ENCODE measurements around the gene CCR1.
"Not testable (repeated sequence)": the region's sequence is repeated elsewhere in the genome, so short reads cannot be mapped to it uniquely, and the experiment has no call there.

The CCR1 gene

DNA sequence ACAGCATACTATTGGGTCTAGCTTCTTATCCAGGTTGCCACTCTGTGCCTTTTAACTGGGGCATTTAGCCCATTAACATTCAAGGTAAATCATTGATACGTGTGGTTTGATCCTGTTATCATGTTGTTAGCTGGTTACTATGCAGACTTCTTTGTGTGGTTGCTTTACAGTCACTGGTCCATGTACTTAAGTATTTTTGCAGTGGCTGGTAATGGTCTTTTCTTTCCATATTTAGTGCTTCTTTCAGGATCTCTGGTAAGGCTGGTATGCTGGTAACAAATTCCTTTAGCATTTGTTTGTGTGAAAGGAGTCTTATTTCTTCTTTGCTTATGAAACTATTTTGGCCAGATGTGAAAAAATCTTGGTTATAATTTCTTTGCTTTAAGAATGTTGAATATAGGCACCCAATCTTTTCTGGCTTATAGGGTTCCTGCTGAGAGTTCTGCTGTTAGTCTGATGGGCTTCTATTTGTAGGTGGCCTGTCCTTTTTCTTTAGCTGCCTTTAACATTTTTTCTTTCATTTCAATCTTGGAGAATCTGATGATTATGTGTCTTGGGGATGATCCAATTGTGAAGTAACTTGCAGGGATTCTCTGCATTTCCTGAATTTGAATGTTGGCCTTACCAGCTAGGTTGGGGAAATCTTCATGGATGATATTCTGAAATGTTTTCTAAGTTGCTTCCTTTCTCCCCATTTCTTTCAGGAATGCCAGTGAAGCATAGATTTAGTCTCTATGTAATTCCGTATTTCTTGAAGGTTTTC is 39.3 kb downstream of the CCR1 start:
- DNase-seq (ENCODE audit: low spot score), result no peak

DNA sequence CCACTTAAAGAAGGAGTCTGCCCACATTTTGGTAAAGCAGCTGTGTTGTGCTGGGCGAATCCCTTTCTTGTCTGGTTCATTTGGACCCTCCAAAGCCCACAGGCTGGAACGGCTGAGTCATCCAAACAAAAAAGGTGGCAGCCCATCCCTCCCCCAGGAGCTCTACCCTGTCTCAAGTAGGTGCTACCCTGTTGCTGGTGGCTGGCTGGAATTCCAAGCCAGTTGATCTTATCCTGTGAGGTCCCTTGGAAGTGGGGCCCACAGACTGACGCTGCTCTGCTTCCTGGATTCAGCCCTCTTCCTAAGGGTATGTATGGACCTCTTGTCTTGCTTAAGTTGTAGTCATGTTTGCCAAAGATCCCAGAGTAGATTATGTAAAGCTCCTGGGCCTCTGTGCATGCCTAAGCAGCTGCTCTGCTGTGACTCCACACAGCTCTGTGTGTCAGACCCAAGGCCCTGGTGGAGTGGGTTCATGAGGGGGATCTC is 44.5 kb downstream of the CCR1 start:
- no peak for DNase-seq (ENCODE audit: low spot score)

DNA sequence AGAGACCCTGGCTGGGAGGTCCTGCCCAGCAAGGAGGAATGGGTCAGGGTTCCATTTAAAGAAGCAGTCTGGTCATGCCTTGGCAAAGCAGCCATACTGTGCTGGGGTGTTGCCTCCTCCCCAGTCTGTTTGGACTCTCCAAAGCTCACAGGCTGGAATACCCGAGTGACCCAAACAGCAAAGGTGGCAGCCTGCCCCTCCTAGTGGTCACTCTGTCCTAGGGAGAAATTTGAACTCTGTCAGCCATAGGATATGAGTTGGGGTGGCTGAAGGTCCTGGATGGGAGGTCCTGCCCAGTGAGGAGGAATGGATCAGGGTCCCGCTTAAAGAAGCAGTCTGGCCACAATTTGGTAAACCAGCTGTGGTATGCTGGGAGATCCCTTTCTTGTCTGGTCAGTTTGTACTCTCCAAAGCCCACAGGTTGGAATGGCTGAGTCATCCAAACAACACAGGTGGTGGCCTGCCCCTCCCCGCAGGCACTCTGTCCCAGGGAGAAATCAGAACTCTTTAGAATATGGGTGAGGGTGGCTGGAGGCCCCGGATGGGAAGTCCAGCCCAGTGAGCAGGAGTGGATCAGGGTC is 45.0 kb downstream of the CCR1 start:
- DNase-seq (ENCODE audit: low spot score), result no peak

DNA sequence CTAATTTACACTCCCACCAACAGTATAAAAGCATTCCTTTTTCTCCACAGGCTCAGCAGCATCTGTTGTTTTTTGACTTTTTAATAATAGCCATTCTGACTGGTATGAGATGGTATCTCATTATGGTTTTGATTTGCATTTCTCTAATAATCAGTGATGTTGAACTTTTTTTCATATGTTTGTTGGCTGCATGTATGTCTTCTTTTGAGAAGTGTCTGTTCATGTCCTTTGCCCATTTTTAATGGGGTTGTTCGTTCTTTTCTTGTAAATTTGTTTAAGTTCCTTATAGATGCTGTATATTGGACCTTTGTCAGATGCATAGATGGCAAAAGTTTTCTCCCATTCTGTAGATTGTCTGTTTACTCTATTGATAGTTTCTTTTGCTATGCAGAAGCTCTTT is 50.4 kb downstream of the CCR1 start:
- not testable (repeated sequence) for DNase-seq (ENCODE audit: low spot score)

DNA sequence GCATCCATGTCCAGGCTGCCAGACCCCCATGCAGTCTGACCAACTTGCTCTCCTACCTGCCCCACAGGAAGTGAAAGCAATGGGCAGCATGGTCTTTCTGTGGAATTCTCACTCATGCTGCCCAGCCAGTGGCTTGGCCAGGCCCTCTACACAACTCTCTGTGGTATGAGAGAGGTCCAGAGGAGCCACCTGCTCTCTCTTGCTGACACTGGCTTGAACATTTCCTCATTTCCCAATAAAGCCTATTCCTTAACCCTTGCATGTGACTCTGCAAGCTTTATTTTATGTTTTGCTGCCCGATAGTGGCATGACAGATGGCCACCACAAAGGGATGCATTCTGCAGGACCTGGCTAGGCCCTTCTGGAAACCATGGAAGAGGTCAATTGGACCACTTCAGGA is 53.8 kb downstream of the CCR1 start:
- DNase-seq (ENCODE audit: low spot score), result no peak

Data from ecto neural progenitor cell (in vitro differentiated cells).